Activated CD4-positive, CD25-positive, alpha-beta regulatory T cell treated with anti-CD3 and anti-CD28 coated beads, Interleukin-2, amount 50 U/mL, for 24 hours (primary cell): ENCODE data around the gene STON1.
"Not testable (repeated sequence)": the region's sequence is repeated elsewhere in the genome, so short reads cannot be mapped to it uniquely, and the experiment has no call there.

ENCODE experiments used
- ATAC-seq, 2 donors: fragments of 150-1000 bp; cut with Tn5 transposase; one replicate each; pipeline ENCODE4 v1.10.0; 2021; ENCODE audit warnings: mild to moderate bottlenecking in 1 of 2, moderate library complexity in 1 of 2

STON1 gene

GRCh38 chr2:48528431-48528830 is 1.5 kb upstream of the STON1 start:
- ATAC-seq: no peak

DNA sequence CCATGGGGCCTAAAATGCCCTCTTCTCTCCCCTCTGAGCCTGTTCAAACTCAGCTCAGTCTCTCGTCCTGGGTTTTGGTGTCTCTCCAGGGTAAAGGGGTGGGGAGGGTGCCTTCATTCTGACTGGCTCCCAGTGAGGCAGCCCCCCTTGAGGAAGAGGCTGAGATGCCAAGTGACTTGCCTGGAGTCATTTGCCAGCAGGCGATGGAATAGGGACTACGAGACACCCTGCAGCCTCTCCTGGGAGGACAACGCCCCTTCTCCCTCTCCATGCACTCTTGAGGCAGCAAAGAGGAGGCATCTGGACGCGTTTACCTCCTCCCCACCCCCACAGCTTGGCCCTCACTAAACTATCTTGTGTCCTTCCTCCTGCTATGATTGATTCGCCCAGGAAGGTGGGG is 760 bp upstream of the STON1 start:
- ATAC-seq: no peak

GRCh38 chr2:48529676-48530032 is 300 bp upstream of the STON1 start:
- ATAC-seq: peak in 1 of 2 donors; percentile 5

DNA sequence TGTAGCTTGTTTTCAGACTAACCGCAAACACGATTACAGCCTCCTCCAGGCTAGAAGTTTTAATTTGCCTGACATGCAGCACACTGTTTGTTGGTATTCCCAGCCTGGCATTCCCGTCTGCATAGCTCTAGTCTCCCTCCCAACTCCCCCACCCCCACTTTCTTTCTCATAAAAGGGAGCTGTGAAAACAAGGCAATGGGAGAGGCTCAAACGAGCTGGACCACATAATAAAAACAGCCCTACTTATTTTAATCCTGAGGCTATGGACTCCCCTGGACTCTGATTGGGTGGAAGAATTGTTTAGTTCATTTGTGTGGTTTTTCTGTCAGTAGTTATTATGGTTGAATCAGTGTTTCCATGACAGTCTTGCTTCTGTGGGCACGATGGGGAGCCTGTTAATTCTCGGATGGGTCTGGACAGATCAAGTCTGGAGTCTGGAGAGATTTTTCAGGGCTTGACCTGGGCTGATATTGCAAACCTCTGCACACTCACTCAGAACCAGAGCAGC is 1.2 kb downstream of the STON1 start:
- peak; percentile 22 to 32 for ATAC-seq

DNA sequence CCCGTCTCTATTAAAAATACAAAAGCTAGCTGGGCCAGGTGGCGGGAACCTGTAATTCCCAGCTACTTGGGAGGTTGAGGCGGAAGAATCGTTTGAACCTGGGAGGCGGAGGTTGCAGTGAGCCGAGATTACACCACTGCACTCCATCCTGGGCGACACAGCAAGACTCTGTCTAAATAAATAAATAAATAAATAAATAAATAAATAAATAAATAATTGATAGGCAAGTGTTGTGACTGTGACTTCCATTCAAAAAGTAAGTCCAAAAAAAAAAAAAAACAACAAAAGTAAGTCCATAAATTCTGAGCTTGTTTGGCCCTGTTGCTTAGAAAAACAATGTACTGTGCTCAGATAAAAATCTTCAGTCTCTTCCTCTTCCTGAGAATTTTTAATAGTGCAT is 2.2 kb downstream of the STON1 start:
- no peak for ATAC-seq

GRCh38 chr2:48532824-48533223 is 2.9 kb downstream of the STON1 start:
- no peak for ATAC-seq

DNA sequence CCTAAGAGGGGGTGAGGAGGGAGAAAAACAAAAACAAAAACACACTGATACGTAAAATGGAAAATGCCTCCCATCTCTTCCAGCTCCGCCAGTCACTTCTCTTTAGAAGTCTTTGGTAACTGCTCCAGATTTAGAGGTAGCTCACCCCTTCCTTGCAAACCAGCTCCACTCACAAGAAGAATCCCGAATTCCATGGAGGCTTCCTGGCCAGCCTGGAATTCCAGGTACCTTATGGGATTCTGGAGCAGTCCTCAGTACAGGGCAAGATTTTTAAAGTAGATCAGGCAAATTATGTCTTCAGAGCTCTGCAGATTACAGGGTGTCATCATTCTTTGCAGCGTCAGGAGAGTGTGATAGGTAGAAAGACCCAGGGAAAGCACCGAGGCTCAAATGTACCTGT is 4.8 kb downstream of the STON1 start:
- no peak for ATAC-seq

GRCh38 chr2:48540237-48540935 is 10.4 kb downstream of the STON1 start:
- ATAC-seq: no peak

DNA sequence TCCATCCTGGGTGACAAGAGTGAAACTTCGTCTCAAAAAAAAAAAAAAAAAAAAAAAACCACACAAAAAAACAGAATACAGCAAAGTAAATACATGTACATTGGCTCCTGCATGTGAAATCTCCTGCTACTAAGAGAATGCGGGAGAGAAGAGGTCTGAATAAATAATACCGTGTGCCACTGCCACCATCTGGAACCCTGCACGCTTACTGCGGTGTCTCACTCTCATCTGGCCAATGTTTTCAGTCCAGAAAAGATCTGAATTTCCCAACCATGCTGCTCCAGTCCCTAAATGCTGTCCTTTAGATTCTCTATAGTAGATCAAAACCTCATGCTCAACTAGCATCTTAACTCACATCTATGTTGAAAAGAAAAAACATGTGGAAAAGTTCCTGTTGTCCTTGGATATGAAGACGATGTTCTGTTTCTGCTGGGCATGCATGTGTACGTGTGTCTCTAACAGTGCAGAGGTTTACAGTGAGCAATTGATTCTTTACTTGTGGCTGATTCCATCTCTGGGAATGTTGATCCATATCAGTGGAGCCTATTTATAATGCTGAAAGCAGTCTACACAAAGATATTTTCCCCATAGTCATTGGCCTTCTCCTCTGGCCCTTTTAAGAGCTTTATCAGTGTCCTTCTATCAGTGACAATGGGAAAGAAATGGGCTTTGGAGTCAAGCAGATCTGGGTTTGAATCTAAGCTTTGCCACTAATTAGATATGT is 11.9 kb downstream of the STON1 start:
- no peak for ATAC-seq

GRCh38 chr2:48543895-48544294 is 13.9 kb downstream of the STON1 start:
- ATAC-seq: no peak

- ATAC-seq: no peak
Measured at GRCh38 chr2:48545244-48545643, 15.3 kb downstream of the STON1 start.

DNA sequence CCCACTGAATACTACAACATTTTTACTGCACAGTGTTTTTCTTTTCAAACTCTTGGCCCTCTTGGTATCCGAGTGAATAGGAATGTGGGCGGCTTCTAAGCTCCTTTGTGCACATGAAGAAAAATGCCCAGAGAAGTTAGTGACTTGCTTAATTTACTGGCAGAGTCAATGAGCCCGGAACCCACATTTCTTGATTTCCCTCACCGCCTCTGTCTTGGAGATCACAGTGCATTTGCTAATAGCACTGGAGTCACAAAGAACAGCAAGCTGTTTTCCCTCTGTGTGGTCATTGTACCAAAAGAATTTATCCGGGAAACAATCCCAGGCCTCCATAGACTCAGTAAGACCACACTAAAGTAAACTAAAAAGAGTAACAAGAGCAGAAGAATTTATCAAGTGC is 18.9 kb downstream of the STON1 start:
- no peak for ATAC-seq

GRCh38 chr2:48549972-48550371 is 20.0 kb downstream of the STON1 start:
- ATAC-seq: no peak

DNA sequence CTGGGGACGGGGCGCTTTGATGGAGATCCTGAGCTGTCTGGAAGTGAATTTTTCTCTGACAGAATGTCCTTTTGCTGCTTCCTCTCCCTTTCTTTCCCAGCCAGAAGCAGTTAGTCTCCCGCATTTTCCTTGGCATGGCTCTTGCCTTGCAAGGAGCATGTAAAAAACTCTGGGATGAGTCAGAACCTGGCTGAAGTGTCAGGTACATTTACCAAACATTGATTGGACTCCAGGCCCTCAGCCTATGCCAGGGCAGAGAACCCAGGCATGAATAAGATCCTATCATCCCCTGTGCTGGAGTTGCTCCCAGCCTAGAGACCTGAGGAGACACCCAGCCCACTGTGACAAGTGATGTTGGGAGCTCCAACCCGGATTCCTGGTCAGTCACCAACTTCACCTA is 21.6 kb downstream of the STON1 start:
- no peak for ATAC-seq

- ATAC-seq: not testable (repeated sequence)
Measured at GRCh38 chr2:48555071-48555470, 25.1 kb downstream of the STON1 start.

- no peak for ATAC-seq
Measured at GRCh38 chr2:48558456-48558855, 28.5 kb downstream of the STON1 start.

DNA sequence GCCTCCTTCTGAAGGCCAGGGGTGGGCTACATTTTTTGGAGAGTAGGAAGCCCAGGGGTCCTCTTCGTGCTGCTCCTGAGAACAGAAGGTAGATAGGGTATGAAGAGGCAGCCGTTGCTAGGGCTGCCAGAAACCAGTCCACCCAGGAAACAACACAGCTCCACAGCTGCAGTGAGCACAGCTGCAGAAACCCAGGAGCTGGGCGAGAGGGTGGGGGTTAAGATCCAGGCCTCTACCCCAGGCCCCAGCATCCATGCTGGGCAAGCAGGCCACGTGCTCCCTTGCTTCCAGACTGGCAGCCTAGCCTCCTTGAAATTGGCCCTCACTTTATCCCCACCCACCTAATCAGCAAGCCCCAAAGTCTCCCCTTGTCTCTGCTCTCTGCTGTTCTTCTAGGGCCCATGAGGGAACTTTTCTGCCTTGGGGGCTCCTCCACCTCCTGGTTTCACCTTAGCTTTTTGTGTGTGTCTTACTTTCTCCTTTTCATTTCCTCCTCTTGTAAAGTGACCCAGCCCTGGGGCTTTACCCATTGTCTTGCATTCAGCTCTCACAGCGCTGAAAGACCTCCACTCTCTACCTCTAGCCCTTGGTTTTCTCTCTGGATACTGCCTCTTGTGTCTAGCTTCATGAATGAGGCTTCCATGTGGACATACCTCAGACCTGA is 30.7 kb downstream of the STON1 start:
- ATAC-seq: no peak

GRCh38 chr2:48562281-48562680 is 32.3 kb downstream of the STON1 start:
- ATAC-seq: no peak

GRCh38 chr2:48566592-48567310 is 36.8 kb downstream of the STON1 start:
- no peak for ATAC-seq

- ATAC-seq: no peak
Measured at GRCh38 chr2:48567671-48568070, 37.7 kb downstream of the STON1 start.

DNA sequence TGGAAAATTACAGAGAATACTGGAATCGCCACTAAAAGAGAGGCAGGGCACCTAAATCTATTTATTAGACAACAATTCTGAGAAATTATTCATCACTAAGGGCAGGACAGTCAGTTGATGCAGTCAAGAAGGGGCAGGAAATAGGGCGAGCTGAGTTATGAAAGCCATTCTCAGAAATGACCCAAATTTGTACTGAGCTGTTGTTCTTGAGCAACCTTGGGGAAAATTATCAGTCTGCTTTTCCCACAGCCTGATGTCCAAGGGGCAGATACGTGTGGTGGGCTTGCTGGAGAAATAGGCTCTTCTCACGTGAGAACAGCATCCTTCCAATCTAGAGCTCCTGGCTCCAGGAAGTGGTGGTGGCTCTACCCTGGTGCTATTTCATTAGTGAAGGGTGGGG is 38.6 kb downstream of the STON1 start:
- ATAC-seq: no peak

- no peak for ATAC-seq
Measured at GRCh38 chr2:48569433-48569832, 39.5 kb downstream of the STON1 start.

- ATAC-seq: no peak
Measured at GRCh38 chr2:48572816-48573215, 42.9 kb downstream of the STON1 start.
